Hepatocyte (in vitro differentiated cells): ENCODE results near the gene NPHP4.

ENCODE experiments used
- CTCF ChIP-seq: fragments of 200-600 bp; sonication (generic); IDR thresholded peaks from 2 replicates; pipeline ENCODE4 v1.5.1; 2016; ENCODE audit warnings: antibody characterized with exemption, mild to moderate bottlenecking; ENCODE audit not compliant: poor library complexity
- EZH2 ChIP-seq: fragments of 200-600 bp; sonication (generic); IDR thresholded peaks from 2 replicates; pipeline ENCODE4 v1.6.1; 2016; ENCODE audit warnings: antibody characterized with exemption, mild to moderate bottlenecking, borderline replicate concordance
- EZH2phosphoT487 ChIP-seq: fragments of 200-600 bp; sonication (generic); IDR thresholded peaks from one replicate; pipeline ENCODE4 v1.6.1; 2018; ENCODE audit warnings: antibody characterized with exemption, mild to moderate bottlenecking, low read depth, moderate library complexity; ENCODE audit not compliant: unreplicated experiment, severe bottlenecking

GRCh38 chr1:6013491-6013890 lies 21.3 kb upstream of the NPHP4 start:
- TF ChIP-seq CTCF (no peak), EZH2 (no peak), EZH2phosphoT487 (no peak)
